PFSK-1 (cell line): Measurements from ENCODE around the gene CEP78.

Experiments
- FOXP2 ChIP-seq: optimal IDR thresholded peaks from 2 replicates; pipeline ENCODE3; 2011; ENCODE audit warnings: borderline replicate concordance, control low read depth, inconsistent platforms; ENCODE audit not compliant: insufficient read depth; ENCODE audit errors: extremely low read length, extremely low read depth
- POLR2AphosphoS5 ChIP-seq: IDR thresholded peaks from 2 replicates; pipeline ENCODE4 v1.6.1; 2012; ENCODE audit warnings: low read depth, mild to moderate bottlenecking, control low read depth, low read length, moderate library complexity
- SIN3A ChIP-seq: IDR thresholded peaks from 2 replicates; pipeline ENCODE4 v1.6.1; 2012; ENCODE audit warnings: mild to moderate bottlenecking, low read length, moderate library complexity, borderline replicate concordance; ENCODE audit not compliant: insufficient read depth
- TAF1 ChIP-seq: IDR thresholded peaks from 2 replicates; pipeline ENCODE4 v1.6.1; 2012; ENCODE audit warnings: low read length, control low read depth, borderline replicate concordance; ENCODE audit not compliant: insufficient read depth
- TF ChIP-seq, protein P1 (sequence below), 2 experiments: IDR thresholded peaks; 2 replicates each; pipeline versions ENCODE4 v1.6.1 to v1.8.0; 2011 to 2012; ENCODE audit warnings: low read depth in 2 of 2, low read length in 2 of 2, control low read depth in 1 of 2, inconsistent platforms in 1 of 2, mild to moderate bottlenecking in 1 of 2, moderate library complexity in 1 of 2; ENCODE audit not compliant: insufficient read depth in 1 of 2

DNA sequence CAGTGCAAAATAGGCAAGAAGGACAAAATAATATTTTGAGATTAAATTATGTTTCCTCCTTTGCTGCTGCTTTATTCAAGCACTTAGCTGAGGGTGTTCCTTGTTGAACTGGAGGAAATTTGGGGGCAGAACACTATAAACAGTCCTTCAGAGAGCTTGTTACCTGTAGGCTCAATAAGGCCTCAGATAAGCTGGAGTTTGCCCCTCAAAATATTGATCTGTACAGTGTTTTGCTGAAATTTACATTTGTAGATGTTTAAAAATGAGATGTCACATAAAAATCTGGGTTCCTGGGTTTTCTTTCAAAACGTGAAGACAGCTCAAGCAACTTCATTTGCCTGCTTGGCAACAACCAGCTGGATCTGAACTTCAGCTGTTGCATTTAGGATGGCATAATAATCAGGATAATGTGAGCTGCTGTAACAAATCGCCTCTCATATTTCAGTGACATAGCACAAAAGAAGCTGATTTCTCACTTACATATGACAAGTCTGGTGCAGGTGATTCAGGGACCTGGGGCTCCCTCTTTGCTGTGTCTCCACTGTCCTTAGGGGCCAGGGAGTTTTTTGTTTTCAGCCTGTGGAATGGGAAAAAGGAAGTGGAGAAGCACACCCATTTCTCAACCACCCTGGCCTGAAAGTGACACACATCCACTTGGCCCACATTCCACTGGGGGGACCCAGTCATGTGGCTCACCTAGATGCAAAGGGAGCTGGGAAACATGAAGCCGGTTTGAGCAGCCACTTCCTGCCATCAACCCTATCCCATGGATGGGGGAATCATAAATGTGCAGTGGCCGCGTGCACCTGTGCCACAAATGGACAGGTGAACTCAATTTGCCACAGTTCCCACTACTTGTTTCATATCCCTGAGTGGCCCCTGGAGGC is 58.7 kb downstream of the CEP78 start:
- no peak for TF ChIP-seq SIN3A
- TF ChIP-seq, protein P1, sequence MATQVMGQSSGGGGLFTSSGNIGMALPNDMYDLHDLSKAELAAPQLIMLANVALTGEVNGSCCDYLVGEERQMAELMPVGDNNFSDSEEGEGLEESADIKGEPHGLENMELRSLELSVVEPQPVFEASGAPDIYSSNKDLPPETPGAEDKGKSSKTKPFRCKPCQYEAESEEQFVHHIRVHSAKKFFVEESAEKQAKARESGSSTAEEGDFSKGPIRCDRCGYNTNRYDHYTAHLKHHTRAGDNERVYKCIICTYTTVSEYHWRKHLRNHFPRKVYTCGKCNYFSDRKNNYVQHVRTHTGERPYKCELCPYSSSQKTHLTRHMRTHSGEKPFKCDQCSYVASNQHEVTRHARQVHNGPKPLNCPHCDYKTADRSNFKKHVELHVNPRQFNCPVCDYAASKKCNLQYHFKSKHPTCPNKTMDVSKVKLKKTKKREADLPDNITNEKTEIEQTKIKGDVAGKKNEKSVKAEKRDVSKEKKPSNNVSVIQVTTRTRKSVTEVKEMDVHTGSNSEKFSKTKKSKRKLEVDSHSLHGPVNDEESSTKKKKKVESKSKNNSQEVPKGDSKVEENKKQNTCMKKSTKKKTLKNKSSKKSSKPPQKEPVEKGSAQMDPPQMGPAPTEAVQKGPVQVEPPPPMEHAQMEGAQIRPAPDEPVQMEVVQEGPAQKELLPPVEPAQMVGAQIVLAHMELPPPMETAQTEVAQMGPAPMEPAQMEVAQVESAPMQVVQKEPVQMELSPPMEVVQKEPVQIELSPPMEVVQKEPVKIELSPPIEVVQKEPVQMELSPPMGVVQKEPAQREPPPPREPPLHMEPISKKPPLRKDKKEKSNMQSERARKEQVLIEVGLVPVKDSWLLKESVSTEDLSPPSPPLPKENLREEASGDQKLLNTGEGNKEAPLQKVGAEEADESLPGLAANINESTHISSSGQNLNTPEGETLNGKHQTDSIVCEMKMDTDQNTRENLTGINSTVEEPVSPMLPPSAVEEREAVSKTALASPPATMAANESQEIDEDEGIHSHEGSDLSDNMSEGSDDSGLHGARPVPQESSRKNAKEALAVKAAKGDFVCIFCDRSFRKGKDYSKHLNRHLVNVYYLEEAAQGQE (IDR thresholded peaks at IDR 0.05; ENCODE audit: insufficient read depth in 1 of 2, low read depth in 2 of 2, low read length in 2 of 2), result no peak
- TF ChIP-seq POLR2AphosphoS5, result no peak
- TF ChIP-seq TAF1, result no peak
- no peak for TF ChIP-seq FOXP2
